Cortex of kidney (tissue), 1 donor: Measurements from ENCODE around the gene CHAT.

Source experiments
- DNase-seq: peaks from one replicate; lab custom pipeline; 2025; lab: John Stamatoyannopoulos, UW

Gene CHAT

GRCh38 chr10:49631975-49632374 is 18.1 kb downstream of the CHAT start:
- DNase-seq, result no peak

- no peak for DNase-seq
Measured at GRCh38 chr10:49632406-49633317, 18.8 kb downstream of the CHAT start.

- DNase-seq, result no peak
Measured at GRCh38 chr10:49633327-49634068, 19.7 kb downstream of the CHAT start.

GRCh38 chr10:49634069-49634660 is 20.3 kb downstream of the CHAT start:
- no peak for DNase-seq

GRCh38 chr10:49642311-49642710 is 28.5 kb downstream of the CHAT start:
- DNase-seq, result no peak

- no peak for DNase-seq
Measured at GRCh38 chr10:49643241-49644034, 29.6 kb downstream of the CHAT start.

- DNase-seq, result no peak
Measured at GRCh38 chr10:49644035-49644646, 30.3 kb downstream of the CHAT start.

- no peak for DNase-seq
Measured at GRCh38 chr10:49645417-49645816, 31.6 kb downstream of the CHAT start.

- DNase-seq, result no peak
Measured at GRCh38 chr10:49645871-49646870, 32.3 kb downstream of the CHAT start.

- no peak for DNase-seq
Measured at GRCh38 chr10:49647554-49647953, 33.7 kb downstream of the CHAT start.

GRCh38 chr10:49647985-49648795 is 34.4 kb downstream of the CHAT start:
- DNase-seq, result no peak

GRCh38 chr10:49649294-49649693 is 35.5 kb downstream of the CHAT start:
- DNase-seq, result no peak

GRCh38 chr10:49649936-49650723 is 36.3 kb downstream of the CHAT start:
- no peak for DNase-seq

- no peak for DNase-seq
Measured at GRCh38 chr10:49650724-49651034, 36.8 kb downstream of the CHAT start.

GRCh38 chr10:49651039-49651835 is 37.4 kb downstream of the CHAT start:
- no peak for DNase-seq

- DNase-seq, result no peak
Measured at GRCh38 chr10:49651917-49652316, 38.1 kb downstream of the CHAT start.

- DNase-seq, result no peak
Measured at GRCh38 chr10:49652421-49653272, 38.8 kb downstream of the CHAT start.
